ENCODE measurements around the gene LRRC47.
A peak's percentile ranks its signal among the peaks of the same experiment; 100 is the strongest.

LRRC47 gene

DNA sequence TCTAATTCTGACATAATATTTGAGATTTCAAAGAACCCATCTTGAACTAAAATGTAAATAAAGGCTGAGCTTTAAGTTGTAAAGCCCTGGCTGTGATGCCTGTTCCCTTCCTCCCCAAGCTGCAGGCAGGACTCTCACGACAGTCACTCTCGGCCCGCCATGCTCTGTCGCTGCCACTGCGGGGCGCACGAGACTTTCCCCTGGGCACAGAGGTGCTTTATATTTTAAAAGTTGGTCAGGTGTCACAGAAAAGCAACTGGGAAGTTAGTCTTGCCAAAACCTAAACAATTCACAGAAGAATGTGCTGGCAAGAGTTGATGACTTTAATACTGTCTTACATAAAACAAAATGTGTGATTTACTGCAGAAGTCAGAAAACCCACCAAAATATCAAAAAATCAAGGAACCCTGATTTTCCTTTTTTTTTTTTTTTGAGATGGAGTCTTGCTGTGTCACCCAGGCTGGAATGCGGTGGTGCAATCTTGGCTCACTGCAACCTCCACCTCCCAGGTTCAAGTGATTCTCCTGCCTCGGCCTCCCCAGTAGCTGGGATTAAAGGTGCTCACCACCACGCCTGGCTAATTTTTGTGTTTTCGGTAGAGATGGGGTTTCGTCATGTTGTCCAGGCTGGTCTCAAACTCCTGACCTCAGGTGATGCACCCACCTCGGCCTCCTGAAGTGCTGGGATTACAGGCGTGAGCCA is 10.7 kb downstream of the LRRC47 start:
- DNase-seq, result no peak

DNA sequence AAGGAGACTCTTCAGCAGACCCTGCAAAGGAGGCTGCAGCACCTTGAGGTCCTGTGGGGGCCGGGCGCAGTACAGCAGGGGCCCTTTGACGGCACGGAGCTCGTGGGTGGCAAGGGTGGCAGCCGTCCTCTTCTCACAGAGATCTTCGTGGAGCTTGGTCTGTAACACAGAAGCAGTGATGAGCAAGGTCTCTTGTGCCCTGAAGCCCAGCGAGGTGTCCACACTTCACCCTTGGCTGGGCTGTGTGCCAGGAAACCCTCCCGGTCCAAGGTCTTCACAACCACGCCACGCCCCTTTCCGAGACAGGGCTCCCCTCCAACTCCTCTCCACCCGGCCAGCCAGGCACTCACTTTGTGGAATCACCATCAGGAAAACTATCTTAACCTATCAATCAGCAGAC is 11.3 kb downstream of the LRRC47 start:
- no peak for DNase-seq

GRCh38 chr1:3783651-3784474 is 12.4 kb downstream of the LRRC47 start:
- no peak for DNase-seq

GRCh38 chr1:3780901-3781300 is 15.4 kb downstream of the LRRC47 start:
- no peak for DNase-seq

GRCh38 chr1:3779912-3780416 is 16.3 kb downstream of the LRRC47 start:
- DNase-seq, result no peak

DNA sequence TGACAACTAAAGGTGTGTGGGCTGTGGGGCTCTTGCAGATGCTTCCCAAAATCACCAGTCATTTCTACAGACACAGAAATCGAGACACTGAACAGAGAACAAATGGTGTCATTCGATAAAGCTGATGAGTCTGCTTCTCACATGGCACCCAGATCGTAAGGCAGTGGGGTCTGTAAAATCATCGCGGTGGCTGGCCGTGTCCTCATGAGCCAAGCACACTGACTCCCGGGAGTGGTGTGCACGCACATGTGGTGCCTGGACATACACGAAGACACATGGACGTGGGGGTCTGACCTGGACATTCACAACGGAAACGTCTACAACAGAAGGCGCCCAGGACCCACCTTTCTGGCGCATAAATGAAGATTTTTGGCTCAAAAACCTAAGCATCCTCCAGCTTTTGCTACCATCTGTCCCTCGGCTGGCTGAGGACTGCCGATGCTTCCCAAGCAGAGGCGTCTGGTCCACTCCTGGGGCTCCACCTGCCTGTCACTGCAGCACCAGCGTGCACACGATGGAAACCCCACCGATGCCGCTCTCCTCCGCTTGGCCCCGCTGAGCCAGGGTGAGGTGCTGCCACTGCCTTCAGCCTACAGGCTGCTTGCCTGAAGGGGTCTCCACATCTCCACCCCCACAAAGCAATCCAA is 16.9 kb downstream of the LRRC47 start:
- DNase-seq, result no peak

DNA sequence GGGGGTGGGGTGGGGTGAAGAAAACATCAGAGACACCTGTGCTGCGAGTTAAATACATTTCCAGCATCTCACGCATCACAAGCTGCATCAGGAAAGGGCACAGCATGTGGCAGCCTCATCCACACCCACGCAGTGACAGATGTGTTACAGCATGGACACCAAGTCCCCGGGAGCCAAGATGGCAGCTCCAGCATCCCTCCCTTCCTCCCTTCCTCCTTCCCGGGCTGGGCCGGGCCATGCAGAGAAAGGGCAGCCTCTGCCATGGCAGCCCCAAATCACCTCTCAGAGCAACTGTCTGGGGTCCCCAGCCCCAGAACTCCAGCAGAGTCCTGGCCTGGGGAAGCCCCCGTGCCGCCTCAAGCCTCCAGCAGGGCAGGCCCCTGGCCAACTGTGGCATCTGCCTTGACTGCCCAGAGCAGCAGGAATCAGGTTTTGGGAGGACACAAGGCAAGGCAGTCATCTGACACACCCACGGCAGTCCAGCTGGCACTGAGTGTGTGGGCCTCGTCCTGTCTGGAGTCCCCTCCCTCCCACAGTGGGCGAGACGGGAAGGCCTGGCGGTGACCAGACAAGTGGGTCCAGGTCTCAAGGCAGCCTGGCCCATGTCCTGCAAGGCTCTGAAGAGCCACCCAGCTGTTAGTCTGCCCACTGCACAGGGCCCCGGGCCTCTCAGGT is 17.6 kb downstream of the LRRC47 start:
- no peak for DNase-seq

GRCh38 chr1:3777647-3778589 is 18.4 kb downstream of the LRRC47 start:
- DNase-seq, result no peak

- no peak for DNase-seq
Observed at GRCh38 chr1:3777078-3777547, 19.2 kb downstream of the LRRC47 start.

DNA sequence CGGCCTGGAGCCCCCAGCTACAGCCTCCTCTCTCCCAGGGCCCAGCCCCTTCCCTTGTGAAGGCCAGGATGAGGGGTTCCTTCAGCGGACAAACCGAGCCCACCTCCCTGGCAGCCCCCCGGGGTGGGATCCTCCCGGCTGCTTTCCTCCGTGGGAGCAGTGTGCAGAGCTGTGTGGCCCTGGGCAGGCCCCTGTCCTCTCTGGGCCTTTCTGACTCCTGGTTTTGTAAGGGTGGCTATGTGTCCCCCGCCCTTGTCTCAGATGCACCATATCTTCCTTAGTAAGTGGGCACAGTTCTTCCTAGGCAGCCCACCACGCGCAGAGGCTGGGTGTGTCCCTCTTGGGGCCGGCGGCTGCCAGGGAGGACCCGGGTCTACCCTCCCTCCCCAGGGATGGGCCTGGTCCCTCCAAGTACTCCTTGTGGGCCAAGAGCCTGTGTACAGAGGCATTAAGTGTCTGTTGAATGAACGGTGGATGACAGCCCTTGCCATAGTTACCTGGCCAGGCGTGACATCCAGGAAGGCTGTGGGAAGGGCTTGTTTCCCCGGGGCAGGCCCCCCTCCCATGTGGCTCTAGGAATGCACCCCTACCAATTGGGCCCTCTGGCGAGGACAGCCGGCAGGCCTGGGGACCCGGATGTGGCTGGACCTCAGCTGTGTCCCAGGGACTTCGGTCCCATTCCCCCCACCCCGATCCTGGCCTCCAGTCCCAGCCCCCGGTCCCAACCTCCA is 19.9 kb downstream of the LRRC47 start:
- no peak for DNase-seq

- peak; percentile 77 to 91 for DNase-seq
Observed at GRCh38 chr1:3775490-3776230, 20.6 kb downstream of the LRRC47 start.

GRCh38 chr1:3774946-3775489 is 21.3 kb downstream of the LRRC47 start:
- peak in 1 of 2 experiments; percentile 51 for DNase-seq

DNA sequence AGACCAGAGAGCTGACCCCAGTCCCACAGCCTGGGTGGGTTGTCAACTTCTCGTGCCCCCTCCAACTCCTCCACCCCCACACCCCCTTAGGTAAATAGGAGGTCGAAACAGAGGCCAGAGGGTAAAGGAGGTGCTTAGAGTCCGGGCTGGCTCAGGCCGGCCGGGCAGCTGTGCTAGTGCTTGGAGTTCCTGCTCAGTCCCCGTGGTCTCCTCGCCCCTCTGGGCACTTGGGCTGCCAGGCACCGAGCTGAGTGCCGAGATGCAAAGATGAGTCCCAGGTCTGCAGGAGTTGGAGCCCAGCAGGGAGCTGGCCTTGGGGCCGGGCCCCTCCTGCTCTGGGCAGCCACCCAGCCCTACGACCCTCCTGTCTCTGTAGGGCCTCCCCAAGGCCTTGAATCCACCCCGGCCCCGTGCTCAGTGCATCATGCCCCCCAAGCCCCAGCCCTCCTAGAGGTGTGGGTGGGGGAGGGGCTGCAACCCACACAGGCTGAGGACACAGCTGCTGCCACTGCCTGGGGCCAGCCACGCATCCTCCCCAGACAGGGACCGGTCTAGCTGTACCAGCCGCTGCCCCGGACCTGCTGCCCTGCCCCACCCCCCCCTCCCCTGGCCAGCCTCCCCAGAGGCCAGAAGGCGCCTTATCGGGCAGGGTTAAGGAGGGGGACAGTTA is 21.9 kb downstream of the LRRC47 start:
- DNase-seq, result no peak

GRCh38 chr1:3773572-3774275 is 22.6 kb downstream of the LRRC47 start:
- no peak for DNase-seq

GRCh38 chr1:3772715-3773571 is 23.4 kb downstream of the LRRC47 start, which contains the start of gene SMIM1:
Gene SMIM1 (plus strand): TSS chr1:3772749. CDS start chr1:3775374, 2,625 bp downstream.
- no peak for DNase-seq

- peak; percentile 71 to 82 for DNase-seq
Observed at GRCh38 chr1:3772027-3772714, 24.1 kb downstream of the LRRC47 start.

Measured in SHP77 (cell line).